Stomach smooth muscle (tissue), 2 donors: ENCODE measurements around the gene SELENOF.
"Not testable (repeated sequence)": the region's sequence is repeated elsewhere in the genome, so short reads cannot be mapped to it uniquely, and the experiment has no call there.

Experiments used
- H3K27ac ChIP-seq: one replicate; pipeline ENCODE4 v1.7.0; 2013; ENCODE audit warnings: mild to moderate bottlenecking, low read length, inconsistent platforms
- H3K27me3 ChIP-seq, 2 donors: one replicate each; pipeline ENCODE4 v1.7.0; 2013; ENCODE audit warnings: low read length in 2 of 2; ENCODE audit not compliant: insufficient read depth in 2 of 2, control insufficient read depth in 1 of 2
- H3K36me3 ChIP-seq, 2 donors: one replicate each; pipeline ENCODE4 v1.7.0; 2013; ENCODE audit warnings: low read length in 2 of 2; ENCODE audit not compliant: control insufficient read depth in 2 of 2, insufficient read depth in 2 of 2
- H3K4me1 ChIP-seq: one replicate; pipeline ENCODE4 v1.7.0; 2013; ENCODE audit warnings: low read length; ENCODE audit not compliant: control insufficient read depth, insufficient read depth
- H3K4me3 ChIP-seq, 2 donors: one replicate each; pipeline ENCODE4 v1.7.0; 2013; ENCODE audit warnings: low read length in 2 of 2
- H3K9ac ChIP-seq, 2 donors: one replicate each; pipeline ENCODE4 v1.7.0; 2013; ENCODE audit warnings: low read length in 2 of 2, mild to moderate bottlenecking in 1 of 2
- H3K9me3 ChIP-seq, 2 donors: one replicate each; pipeline ENCODE4 v1.7.0; 2013; ENCODE audit warnings: low read length in 2 of 2; ENCODE audit not compliant: control insufficient read depth in 2 of 2
- donor health status: healthy.
- donor health status: Pancreatic carcinoma.

SELENOF gene

DNA sequence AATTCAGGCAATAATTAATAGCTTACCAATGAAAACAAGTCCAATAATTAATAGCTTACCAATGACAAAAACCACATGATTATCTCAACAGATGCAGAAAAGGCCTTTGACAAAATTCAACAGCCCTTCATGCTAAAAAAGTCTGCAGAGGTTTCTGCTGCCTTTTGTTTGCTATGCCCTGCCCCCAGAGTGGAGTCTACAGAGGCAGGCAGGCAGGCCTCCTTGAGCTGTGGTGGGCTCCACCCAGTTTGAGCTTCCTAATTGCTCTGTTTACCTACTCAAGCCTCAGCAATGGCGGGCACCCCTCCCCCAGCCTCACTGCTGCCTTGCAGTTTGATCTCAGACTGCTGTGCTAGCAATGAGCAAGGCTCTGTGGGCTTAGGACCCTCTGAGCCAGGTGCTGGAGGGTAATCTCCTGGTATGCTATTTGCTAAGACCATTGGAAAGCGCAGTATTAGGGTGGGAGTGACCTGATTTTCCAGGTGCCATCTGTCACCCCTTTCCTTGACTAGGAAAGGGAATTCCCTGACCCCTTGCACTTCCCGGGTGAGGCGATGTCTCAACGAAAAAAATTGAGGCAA lies 96.6 kb downstream of the SELENOF start:
- H3K4me3 ChIP-seq, H3K9me3 ChIP-seq, H3K27me3 ChIP-seq, H3K36me3 ChIP-seq, H3K27ac ChIP-seq, H3K4me1 ChIP-seq, H3K9ac ChIP-seq: not testable (repeated sequence)

DNA sequence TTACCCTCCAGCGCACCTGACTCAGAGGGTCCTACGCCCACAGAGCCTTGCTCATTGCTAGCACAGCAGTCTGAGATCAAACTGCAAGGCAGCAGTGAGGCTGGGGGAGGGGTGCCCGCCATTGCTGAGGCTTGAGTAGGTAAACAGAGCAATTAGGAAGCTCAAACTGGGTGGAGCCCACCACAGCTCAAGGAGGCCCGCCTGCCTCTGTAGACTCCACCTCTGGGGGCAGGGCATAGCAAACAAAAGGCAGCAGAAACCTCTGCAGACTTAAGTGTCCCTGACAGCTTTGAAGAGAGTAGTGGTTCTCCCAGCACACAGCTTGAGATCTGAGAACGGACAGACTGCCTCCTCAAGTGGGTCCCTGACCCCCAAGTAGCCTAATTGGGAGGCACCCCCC lies 99.8 kb downstream of the SELENOF start:
- H3K9me3 ChIP-seq, H3K27ac ChIP-seq, H3K9ac ChIP-seq, H3K36me3 ChIP-seq, H3K27me3 ChIP-seq, H3K4me3 ChIP-seq, H3K4me1 ChIP-seq: not testable (repeated sequence)
